Neuronal stem cell (in vitro differentiated cells): ENCODE data around the gene ABHD14A.

Experiments
- DNase-seq: peaks from one replicate; pipeline ENCODE4 v3.0.0-alpha.2; 2013; ENCODE audit warnings: low spot score
- H2AFZ ChIP-seq: one replicate; pipeline ENCODE4 v1.6.1; 2013; ENCODE audit warnings: mild to moderate bottlenecking, low read length, inconsistent platforms
- H2AK5ac ChIP-seq: 2 replicates; pipeline ENCODE4 v1.6.1; 2013; ENCODE audit warnings: low read depth, mild to moderate bottlenecking, inconsistent platforms, low read length, moderate library complexity, mixed read lengths
- H2BK120ac ChIP-seq: 2 replicates; pipeline ENCODE4 v1.6.1; 2013; ENCODE audit warnings: low read depth, mild to moderate bottlenecking, inconsistent platforms, low read length, moderate library complexity, mixed read lengths
- H2BK12ac ChIP-seq: one replicate; pipeline ENCODE4 v1.6.1; 2013; ENCODE audit warnings: low read length, inconsistent platforms
- H2BK15ac ChIP-seq: 2 replicates; pipeline ENCODE4 v1.6.1; 2013; ENCODE audit warnings: mild to moderate bottlenecking, low read length, inconsistent platforms, mixed read lengths
- H2BK5ac ChIP-seq: one replicate; pipeline ENCODE4 v1.6.1; 2013; ENCODE audit warnings: inconsistent platforms, mild to moderate bottlenecking, low read length, moderate library complexity
- H3K14ac ChIP-seq: one replicate; pipeline ENCODE4 v1.6.1; 2013; ENCODE audit warnings: low read length, inconsistent platforms
- H3K18ac ChIP-seq: 2 replicates; pipeline ENCODE4 v1.6.1; 2013; ENCODE audit warnings: low read length, inconsistent platforms
- H3K23ac ChIP-seq: 2 replicates; pipeline ENCODE4 v1.6.1; 2013; ENCODE audit warnings: low read depth, mild to moderate bottlenecking, mixed read lengths, low read length, inconsistent platforms; ENCODE audit not compliant: poor library complexity
- H3K27ac ChIP-seq: replicated peaks from 3 replicates; pipeline ENCODE4 v1.5.1; 2013; ENCODE audit warnings: low read length, inconsistent platforms
- H3K27me3 ChIP-seq, 3 experiments: 2 replicates each; pipeline ENCODE4 v1.6.1; 2013; ENCODE audit warnings: low read length in 3 of 3, mild to moderate bottlenecking in 2 of 3, inconsistent platforms in 1 of 3, low read depth in 1 of 3, mixed read lengths in 1 of 3, moderate library complexity in 1 of 3; ENCODE audit not compliant: control insufficient read depth in 3 of 3, insufficient read depth in 3 of 3
- H3K36me3 ChIP-seq, 2 donors: replicated peaks in 1 of 2; 2 replicates each; pipeline ENCODE4 v1.6.1; 2013; ENCODE audit warnings: low read length in 2 of 2; ENCODE audit not compliant: control insufficient read depth in 2 of 2, insufficient read depth in 2 of 2
- H3K4ac ChIP-seq: 2 replicates; pipeline ENCODE4 v1.6.1; 2013; ENCODE audit warnings: inconsistent platforms, mild to moderate bottlenecking, low read length, moderate library complexity
- H3K4me1 ChIP-seq, 2 donors: 1 replicate in 1 of 2; 2 replicates in 1 of 2; pipeline ENCODE4 v1.6.1; 2013; ENCODE audit warnings: low read length in 2 of 2, low read depth in 1 of 2; ENCODE audit not compliant: control insufficient read depth in 2 of 2, insufficient read depth in 1 of 2
- H3K4me2 ChIP-seq: one replicate; pipeline ENCODE4 v1.6.1; 2013; ENCODE audit warnings: mild to moderate bottlenecking, low read length, inconsistent platforms; ENCODE audit not compliant: insufficient read depth, poor library complexity, severe bottlenecking
- H3K4me3 ChIP-seq, 2 donors: 2 replicates each; pipeline ENCODE4 v1.5.1; 2013; ENCODE audit warnings: low read length in 2 of 2, mild to moderate bottlenecking in 2 of 2, inconsistent platforms in 1 of 2, moderate library complexity in 1 of 2
- H3K79me1 ChIP-seq: one replicate; pipeline ENCODE4 v1.6.1; 2013; ENCODE audit warnings: low read depth, mild to moderate bottlenecking, inconsistent platforms, low read length, moderate library complexity
- H3K9ac ChIP-seq: one replicate; pipeline ENCODE4 v1.6.1; 2013; ENCODE audit warnings: mild to moderate bottlenecking, low read depth, low read length, inconsistent platforms; ENCODE audit not compliant: poor library complexity
- H3K9me3 ChIP-seq, 2 donors: replicated peaks in 1 of 2; 2 replicates each; pipeline versions ENCODE3 to v1.6.1; 2013; ENCODE audit warnings: low read length in 2 of 2, mild to moderate bottlenecking in 2 of 2, inconsistent platforms in 1 of 2, low read depth in 1 of 2, mixed read lengths in 1 of 2, moderate library complexity in 1 of 2; ENCODE audit not compliant: control insufficient read depth in 2 of 2, insufficient read depth in 1 of 2
- H4K8ac ChIP-seq: one replicate; pipeline ENCODE4 v1.6.1; 2013; ENCODE audit warnings: low read depth, mild to moderate bottlenecking, inconsistent platforms, low read length, moderate library complexity
- H4K91ac ChIP-seq: one replicate; pipeline ENCODE4 v1.6.1; 2013; ENCODE audit warnings: low read length, low read depth, mild to moderate bottlenecking, inconsistent platforms; ENCODE audit not compliant: poor library complexity
- WGBS, 2 donors: extraction: QIAGEN DNeasy Blood & Tissue Kit; methylation state at CpG; one replicate each; pipeline ENCODE4 v1.1.7; 2013; ENCODE audit warnings: missing lambda C conversion rate in 2 of 2, mixed read lengths in 1 of 2; ENCODE audit not compliant: insufficient read length in 2 of 2, insufficient replicate concordance in 1 of 2; ENCODE audit errors: extremely low coverage in 2 of 2; 5-methylcytosine and 5-hydroxymethylcytosine counted together

Gene ABHD14A

GRCh38 chr3:51949121-51949520, 25.7 kb upstream of the ABHD14A start:
- Histone ChIP-seq H3K4me3 (peak overlapping the region in 1 of 2 donors; percentile 27), H3K14ac (no peak overlapping the region), H4K91ac (no peak overlapping the region), H2BK120ac (no peak overlapping the region), H2AK5ac (peak overlapping the region; percentile 58), H2AFZ (no peak overlapping the region), H3K9me3 (peaks cover 0 to 3% of the 10 kb centered on the region in 2 donors), H3K18ac (peak overlapping the region; percentile 28), H3K4me1 (peaks cover 2 to 7% of the 10 kb centered on the region in 2 donors), H3K27me3 (peaks cover 0 to 6% (median 0%) of the 10 kb centered on the region in 3 experiments), H3K4ac (no peak overlapping the region), H2BK15ac (peak overlapping the region; percentile 69), H3K4me2 (no peak overlapping the region), H3K79me1 (no peaks in the 10 kb centered on the region), H2BK5ac (no peak overlapping the region), H4K8ac (no peak overlapping the region), H3K9ac (no peak overlapping the region), H2BK12ac (peak overlapping the region; percentile 14), H3K27ac (no peak overlapping the region), H3K36me3 (no peaks in the 10 kb centered on the region), H3K23ac (peak overlapping the region; percentile 80)
- DNase-seq, result no peak
- WGBS, 2 donors, result no CpG with 5 or more reads among the region's 5 CpGs

- Histone ChIP-seq H3K4ac (no peak overlapping the region), H3K4me1 (peaks cover 7 to 9% of the 10 kb centered on the region in 2 donors), H4K91ac (no peak overlapping the region), H3K9ac (no peak overlapping the region), H3K27me3 (peaks cover 0 to 24% (median 10%) of the 10 kb centered on the region in 3 experiments), H3K36me3 (no peaks in the 10 kb centered on the region), H2AK5ac (no peak overlapping the region), H3K9me3 (peaks cover 0 to 11% of the 10 kb centered on the region in 2 donors), H2BK12ac (no peak overlapping the region), H2BK15ac (no peak overlapping the region), H4K8ac (no peak overlapping the region), H3K4me3 (no peak overlapping the region), H3K23ac (no peak overlapping the region), H3K18ac (no peak overlapping the region), H2BK5ac (no peak overlapping the region), H3K14ac (no peak overlapping the region), H2BK120ac (no peak overlapping the region), H3K4me2 (no peak overlapping the region), H2AFZ (no peak overlapping the region), H3K27ac (no peak overlapping the region), H3K79me1 (no peaks in the 10 kb centered on the region)
- WGBS, 2 donors, result no CpG with 5 or more reads among the region's 2 CpGs
- DNase-seq, result no peak
Observed at GRCh38 chr3:51950899-51951298, 24.0 kb upstream of the ABHD14A start.

GRCh38 chr3:51953445-51953844, 21.4 kb upstream of the ABHD14A start:
- H3K18ac ChIP-seq, result no peak overlapping the region
- no peak overlapping the region for H2BK5ac ChIP-seq
- no peak overlapping the region for H2AK5ac ChIP-seq
- no peak overlapping the region for H2BK12ac ChIP-seq
- no peak for DNase-seq
- peaks cover 0 to 24% (median 11%) of the 10 kb centered on the region in 3 experiments for H3K27me3 ChIP-seq
- no peak overlapping the region for H3K14ac ChIP-seq
- H3K36me3 ChIP-seq, result peaks cover 11 to 18% of the 10 kb centered on the region in 2 donors
- peaks cover 2% of the 10 kb centered on the region for H3K79me1 ChIP-seq
- H2BK120ac ChIP-seq, result no peak overlapping the region
- H3K4ac ChIP-seq, result no peak overlapping the region
- no peak overlapping the region for H4K8ac ChIP-seq
- no CpG with 5 or more reads among the region's 3 CpGs for WGBS, 2 donors
- no peak overlapping the region for H4K91ac ChIP-seq
- H3K9me3 ChIP-seq, result peaks cover 0 to 10% of the 10 kb centered on the region in 2 donors
- no peak overlapping the region for H3K4me3 ChIP-seq
- peaks cover 7 to 18% of the 10 kb centered on the region in 2 donors for H3K4me1 ChIP-seq
- H3K23ac ChIP-seq, result no peak overlapping the region
- H3K27ac ChIP-seq, result no peak overlapping the region
- H3K4me2 ChIP-seq, result no peak overlapping the region
- peak overlapping the region; percentile 64 for H2AFZ ChIP-seq
- no peak overlapping the region for H3K9ac ChIP-seq
- H2BK15ac ChIP-seq, result no peak overlapping the region

GRCh38 chr3:51954105-51954504, 20.8 kb upstream of the ABHD14A start:
- no peak overlapping the region for H3K4me2 ChIP-seq
- no peak overlapping the region for H4K91ac ChIP-seq
- no peak overlapping the region for H3K27ac ChIP-seq
- no peak overlapping the region for H4K8ac ChIP-seq
- no peak overlapping the region for H3K23ac ChIP-seq
- no peak overlapping the region for H3K14ac ChIP-seq
- peak overlapping the region in 1 of 2 donors; percentile 7 for H3K4me3 ChIP-seq
- peaks cover 7 to 18% of the 10 kb centered on the region in 2 donors for H3K4me1 ChIP-seq
- DNase-seq, result no peak
- H3K9ac ChIP-seq, result no peak overlapping the region
- H3K79me1 ChIP-seq, result peaks cover 2% of the 10 kb centered on the region
- H2BK120ac ChIP-seq, result no peak overlapping the region
- WGBS, 2 donors, result no CpG with 5 or more reads among the region's 6 CpGs
- H2BK15ac ChIP-seq, result no peak overlapping the region
- no peak overlapping the region for H2BK12ac ChIP-seq
- no peak overlapping the region for H2AK5ac ChIP-seq
- no peak overlapping the region for H3K4ac ChIP-seq
- no peak overlapping the region for H2BK5ac ChIP-seq
- H3K18ac ChIP-seq, result no peak overlapping the region
- H3K27me3 ChIP-seq, result peaks cover 0 to 24% (median 11%) of the 10 kb centered on the region in 3 experiments
- peaks cover 13 to 25% of the 10 kb centered on the region in 2 donors for H3K36me3 ChIP-seq
- H2AFZ ChIP-seq, result peak overlapping the region; percentile 64
- peaks cover 0 to 9% of the 10 kb centered on the region in 2 donors for H3K9me3 ChIP-seq
